ENCODE measurements around the gene IRF9. TPM values are rescaled to one million over a fixed set of nuclear protein-coding genes. Genes with fewer than 3 reads are reported as not detected.
A peak's percentile ranks its signal among the peaks of the same experiment; 100 is the strongest.

Gene IRF9
- total and polyA plus RNA-seq, 2 of the 13 experiments (the other 11 are each of a cell fraction or from before 2014, with no cell fraction given), result 14.9 to 49.7 TPM

DNA sequence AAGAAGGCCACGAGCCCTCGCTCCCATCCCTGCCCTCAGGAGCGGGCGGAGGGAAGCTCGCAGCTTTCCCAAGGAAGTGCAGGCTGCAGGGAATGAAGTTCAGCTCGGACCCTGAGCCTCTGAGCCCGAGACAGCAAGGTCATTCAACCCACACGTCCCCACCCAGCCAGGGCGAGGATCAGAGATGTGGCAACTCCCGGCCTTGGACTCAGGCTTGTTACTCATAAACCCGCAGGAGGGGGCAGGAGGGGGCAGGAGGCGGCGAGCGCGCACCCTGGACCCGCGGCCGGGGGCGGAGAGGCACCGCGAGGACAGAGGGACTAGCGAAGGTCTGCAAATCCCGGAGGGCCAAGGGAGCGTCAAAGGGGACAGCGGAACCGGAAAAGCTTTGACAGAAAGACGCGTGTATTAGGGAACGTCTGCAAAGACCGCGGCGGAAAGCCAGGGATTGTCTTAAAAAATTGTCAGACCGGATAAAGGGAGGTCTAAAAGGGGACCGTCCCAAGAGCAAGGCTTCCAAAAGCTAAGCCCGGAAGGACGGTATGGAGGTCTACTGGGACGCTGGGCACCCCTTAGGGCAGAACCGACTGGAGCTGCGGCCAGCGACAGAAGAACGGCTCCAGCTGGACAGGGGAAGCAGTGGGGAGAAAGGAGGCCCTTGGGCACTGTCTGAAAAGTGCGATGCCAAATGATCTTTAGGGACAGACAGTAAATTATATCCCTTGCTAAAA lies 47.1 kb upstream of the IRF9 start (continued):
- peak; percentile 99 for TF ChIP-seq SAP130 (CRISPR knock-in tag; IDR thresholded peaks at IDR 0.05; ENCODE audit: low read depth)
- TF ChIP-seq ZFP36 (IDR thresholded peaks at IDR 0.05; ENCODE audit: borderline replicate concordance, low read depth, low read length, partially characterized antibody), result no peak
- TF ChIP-seq ZNF484 (CRISPR knock-in tag; IDR thresholded peaks at IDR 0.05; ENCODE audit: borderline replicate concordance, low read depth), result no peak
- peak; percentile 98 for TF ChIP-seq ZNF749 (CRISPR knock-in tag; IDR thresholded peaks at IDR 0.05; ENCODE audit: borderline replicate concordance)
- peak; percentile 85; the same call in 1 of the 2 replicates for TF ChIP-seq ZBTB8A (CRISPR knock-in tag; IDR thresholded peaks at IDR 0.05; ENCODE audit: borderline replicate concordance, low read depth)
- TF ChIP-seq, protein P1, sequence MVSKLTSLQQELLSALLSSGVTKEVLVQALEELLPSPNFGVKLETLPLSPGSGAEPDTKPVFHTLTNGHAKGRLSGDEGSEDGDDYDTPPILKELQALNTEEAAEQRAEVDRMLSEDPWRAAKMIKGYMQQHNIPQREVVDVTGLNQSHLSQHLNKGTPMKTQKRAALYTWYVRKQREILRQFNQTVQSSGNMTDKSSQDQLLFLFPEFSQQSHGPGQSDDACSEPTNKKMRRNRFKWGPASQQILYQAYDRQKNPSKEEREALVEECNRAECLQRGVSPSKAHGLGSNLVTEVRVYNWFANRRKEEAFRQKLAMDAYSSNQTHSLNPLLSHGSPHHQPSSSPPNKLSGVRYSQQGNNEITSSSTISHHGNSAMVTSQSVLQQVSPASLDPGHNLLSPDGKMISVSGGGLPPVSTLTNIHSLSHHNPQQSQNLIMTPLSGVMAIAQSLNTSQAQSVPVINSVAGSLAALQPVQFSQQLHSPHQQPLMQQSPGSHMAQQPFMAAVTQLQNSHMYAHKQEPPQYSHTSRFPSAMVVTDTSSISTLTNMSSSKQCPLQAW (CRISPR knock-in tag; IDR thresholded peaks at IDR 0.05), result peak; percentile 100
- peak; percentile 100 for TF ChIP-seq MIXL1 (CRISPR knock-in tag; IDR thresholded peaks at IDR 0.05)
- peak; percentile 91 for TF ChIP-seq ZNF607 (CRISPR knock-in tag; IDR thresholded peaks at IDR 0.05; ENCODE audit: borderline replicate concordance)
- peak; percentile 95 for TF ChIP-seq FOXA3 (CRISPR knock-in tag; IDR thresholded peaks at IDR 0.05)
- TF ChIP-seq RAD21 (CRISPR knock-in tag; IDR thresholded peaks at IDR 0.05), result peak; percentile 73
- peak; percentile 95 for TF ChIP-seq TBL1XR1 (IDR thresholded peaks at IDR 0.05; ENCODE audit: borderline replicate concordance, low read length, partially characterized antibody)
- TF ChIP-seq HHEX (CRISPR knock-in tag; IDR thresholded peaks at IDR 0.05), result 0 out of 2 replicates have a peak, but pooled peaks have one; percentile 68
- TF ChIP-seq EZH2 (conservative IDR thresholded peaks at IDR 0.05; ENCODE audit: low read depth, low read length), result no peak
- no peak for TF ChIP-seq PHF20 (CRISPR knock-in tag; IDR thresholded peaks at IDR 0.05)
- peak; percentile 97 for TF ChIP-seq ARNTL (CRISPR knock-in tag; IDR thresholded peaks at IDR 0.05)
- TF ChIP-seq ZSCAN9 (CRISPR knock-in tag; IDR thresholded peaks at IDR 0.05; ENCODE audit: borderline replicate concordance), result peak; percentile 92
- TF ChIP-seq, protein P2, sequence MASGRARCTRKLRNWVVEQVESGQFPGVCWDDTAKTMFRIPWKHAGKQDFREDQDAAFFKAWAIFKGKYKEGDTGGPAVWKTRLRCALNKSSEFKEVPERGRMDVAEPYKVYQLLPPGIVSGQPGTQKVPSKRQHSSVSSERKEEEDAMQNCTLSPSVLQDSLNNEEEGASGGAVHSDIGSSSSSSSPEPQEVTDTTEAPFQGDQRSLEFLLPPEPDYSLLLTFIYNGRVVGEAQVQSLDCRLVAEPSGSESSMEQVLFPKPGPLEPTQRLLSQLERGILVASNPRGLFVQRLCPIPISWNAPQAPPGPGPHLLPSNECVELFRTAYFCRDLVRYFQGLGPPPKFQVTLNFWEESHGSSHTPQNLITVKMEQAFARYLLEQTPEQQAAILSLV (CRISPR knock-in tag; IDR thresholded peaks at IDR 0.05; ENCODE audit: borderline replicate concordance), result peak; percentile 99
- TF ChIP-seq ZFP62 (CRISPR knock-in tag; IDR thresholded peaks at IDR 0.05), result 0 out of 2 replicates have a peak, but pooled peaks have one; percentile 68
- TF ChIP-seq ZNF234 (CRISPR knock-in tag; conservative IDR thresholded peaks at IDR 0.05), result peak; percentile 93
- TF ChIP-seq MAFG (CRISPR knock-in tag; IDR thresholded peaks at IDR 0.05), result no peak
- TF ChIP-seq, protein P3, sequence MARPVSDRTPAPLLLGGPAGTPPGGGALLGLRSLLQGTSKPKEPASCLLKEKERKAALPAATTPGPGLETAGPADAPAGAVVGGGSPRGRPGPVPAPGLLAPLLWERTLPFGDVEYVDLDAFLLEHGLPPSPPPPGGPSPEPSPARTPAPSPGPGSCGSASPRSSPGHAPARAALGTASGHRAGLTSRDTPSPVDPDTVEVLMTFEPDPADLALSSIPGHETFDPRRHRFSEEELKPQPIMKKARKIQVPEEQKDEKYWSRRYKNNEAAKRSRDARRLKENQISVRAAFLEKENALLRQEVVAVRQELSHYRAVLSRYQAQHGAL (CRISPR knock-in tag; IDR thresholded peaks at IDR 0.05; ENCODE audit: not compliant biosample characterization), result peak; percentile 90
- TF ChIP-seq ZFP1 (CRISPR knock-in tag; IDR thresholded peaks at IDR 0.05), result peak; percentile 100
- peak; percentile 82; the same call in 1 of the 2 replicates for TF ChIP-seq TOPORS (CRISPR knock-in tag; IDR thresholded peaks at IDR 0.05)
- TF ChIP-seq CBX5 (CRISPR knock-in tag; IDR thresholded peaks at IDR 0.05; ENCODE audit: borderline replicate concordance), result peak; percentile 99
- no peak for TF ChIP-seq PHF21A (CRISPR knock-in tag; IDR thresholded peaks at IDR 0.05)
- TF ChIP-seq SETDB1 (CRISPR knock-in tag; IDR thresholded peaks at IDR 0.05; ENCODE audit: borderline replicate concordance), result no peak
- TF ChIP-seq ZFP37 (CRISPR knock-in tag; IDR thresholded peaks at IDR 0.05; ENCODE audit: borderline replicate concordance), result peak; percentile 90
- TF ChIP-seq REPIN1 (CRISPR knock-in tag; IDR thresholded peaks at IDR 0.05; ENCODE audit: borderline replicate concordance, low read depth), result peak; percentile 100

Data from HepG2 (cell line).